ENCODE results near the gene PEX6. TPM values are rescaled to one million over a fixed set of nuclear protein-coding genes. Genes with fewer than 3 reads are reported as not detected.

Gene PEX6
- polyA plus RNA-seq, 1 experiment, result 6.8 TPM

GRCh38 chr6:42971746-42972327, 7.1 kb downstream of the PEX6 start:
- no peak for DNase-seq (ENCODE audit: low read depth, low spot score)
- Histone ChIP-seq H3K4me3 (ENCODE audit: low read depth, low read length) (no peak overlapping the region), H3K27me3 (ENCODE audit: control insufficient read depth, insufficient read depth, low read length) (no peaks in the 10 kb centered on the region), H3K27ac (ENCODE audit: low read depth, low read length) (no peak overlapping the region), H3K9me3 (ENCODE audit: control insufficient read depth, insufficient read depth, low read length) (no peaks in the 10 kb centered on the region)
- TF ChIP-seq CTCF (IDR thresholded peaks at IDR 0.05; ENCODE audit: low read depth, low read length), result no peak
- ChIA-PET POLR2A (interaction anchor here (0.7 to 3.7 kb wide), 3 partner anchors 7 to 33 kb away, joined by 4 to 11 read pairs (median 5); partner anchors contain the start of genes PEX6 and PPP2R5D), CTCF (interaction anchor here (0.7 to 1.0 kb wide), 2 partner anchors 71 to 176 kb away, joined by 3 read pairs; no protein-coding TSS in a partner anchor)

GRCh38 chr6:42970871-42971612, 7.9 kb downstream of the PEX6 start:
- CTCF ChIA-PET, result interaction anchor here (0.5 to 1.0 kb wide), 4 partner anchors 57 to 177 kb away, joined by 3 read pairs; no protein-coding TSS in a partner anchor
- Histone ChIP-seq H3K4me3 (ENCODE audit: low read depth, low read length) (no peak overlapping the region), H3K9me3 (ENCODE audit: control insufficient read depth, insufficient read depth, low read length) (no peaks in the 10 kb centered on the region; the same call in 1 of the 2 replicates), H3K27me3 (ENCODE audit: control insufficient read depth, insufficient read depth, low read length) (no peaks in the 10 kb centered on the region), H3K27ac (ENCODE audit: low read depth, low read length) (no peak overlapping the region)
- TF ChIP-seq CTCF (IDR thresholded peaks at IDR 0.05; ENCODE audit: low read depth, low read length), result no peak
- no peak for DNase-seq (ENCODE audit: low read depth, low spot score)
- POLR2A ChIA-PET, result interaction anchor here (1.8 to 3.7 kb wide), 2 partner anchors 8 to 13 kb away, joined by 5 to 11 read pairs; partner anchors contain the start of genes PEX6 and PPP2R5D

GRCh38 chr6:42969934-42970333, 9.0 kb downstream of the PEX6 start:
- POLR2A ChIA-PET, result interaction anchor here (1.8 kb wide), 1 partner anchor 9 kb away, joined by 5 read pairs; the partner anchor contains the start of gene PEX6
- TF ChIP-seq CTCF (IDR thresholded peaks at IDR 0.05; ENCODE audit: low read depth, low read length), result no peak
- Histone ChIP-seq H3K27ac (ENCODE audit: low read depth, low read length) (no peak overlapping the region), H3K9me3 (ENCODE audit: control insufficient read depth, insufficient read depth, low read length) (no peaks in the 10 kb centered on the region; the same call in 1 of the 2 replicates), H3K27me3 (ENCODE audit: control insufficient read depth, insufficient read depth, low read length) (no peaks in the 10 kb centered on the region), H3K4me3 (ENCODE audit: low read depth, low read length) (no peak overlapping the region)
- no peak for DNase-seq (ENCODE audit: low read depth, low spot score)
- CTCF ChIA-PET, result interaction anchor here (0.5 kb wide), 1 partner anchor 340 kb away, joined by 5 read pairs; no protein-coding TSS in a partner anchor

- no peak for DNase-seq (ENCODE audit: low read depth, low spot score)
- Histone ChIP-seq H3K27ac (ENCODE audit: low read depth, low read length) (no peak overlapping the region), H3K9me3 (ENCODE audit: control insufficient read depth, insufficient read depth, low read length) (no peaks in the 10 kb centered on the region; the same call in 1 of the 2 replicates), H3K4me3 (ENCODE audit: low read depth, low read length) (no peak overlapping the region), H3K27me3 (ENCODE audit: control insufficient read depth, insufficient read depth, low read length) (no peaks in the 10 kb centered on the region)
- ChIA-PET POLR2A (no interaction called here), CTCF (no interaction called here)
- TF ChIP-seq CTCF (IDR thresholded peaks at IDR 0.05; ENCODE audit: low read depth, low read length), result no peak
These were observed 9.6 kb downstream of the PEX6 start for GRCh38 chr6:42969431-42969830.

GRCh38 chr6:42968783-42969182, 10.2 kb downstream of the PEX6 start:
- Histone ChIP-seq H3K27ac (ENCODE audit: low read depth, low read length) (no peak overlapping the region), H3K9me3 (ENCODE audit: control insufficient read depth, insufficient read depth, low read length) (no peaks in the 10 kb centered on the region; the same call in 1 of the 2 replicates), H3K27me3 (ENCODE audit: control insufficient read depth, insufficient read depth, low read length) (no peaks in the 10 kb centered on the region), H3K4me3 (ENCODE audit: low read depth, low read length) (no peak overlapping the region)
- CTCF ChIA-PET, result no interaction called here
- no peak for DNase-seq (ENCODE audit: low read depth, low spot score)
- no peak for TF ChIP-seq CTCF (IDR thresholded peaks at IDR 0.05; ENCODE audit: low read depth, low read length)
- POLR2A ChIA-PET, result no interaction called here
